HCT116 (cell line): ENCODE data around the gene SCN4B. TPM values are rescaled to one million over a fixed set of nuclear protein-coding genes. Genes with fewer than 3 reads are reported as not detected.

Experiments used
- ATAC-seq: fragments of 200-7000 bp; cut with Tn5 transposase; 2 replicates; pipeline ENCODE4 v1.9.1; 2020; ENCODE audit warnings: mild to moderate bottlenecking, moderate library complexity
- BruUV-seq: library from RNA; stranded (reverse); fragments of 400-500 nt; replicated peaks from 2 replicates; lab custom pipeline; 2021; lab: Mats Ljungman, UMichigan
- CTCF ChIA-PET: fragments of 300-600 bp; sonication (Branson Sonifier 250); formaldehyde crosslinking; loops from one replicate; lab custom pipeline; 2021; ENCODE audit warnings: antibody characterized with exemption; lab: Charles Lee
- POLR2A ChIA-PET: fragments of 300-600, 350-600 bp; sonication (Branson Sonifier 250); formaldehyde crosslinking; loops from one replicate; lab custom pipeline; 2021; ENCODE audit warnings: antibody characterized with exemption; lab: Charles Lee
- RAD21 ChIA-PET, 2 experiments: fragments of 300-600 bp; sonication (Branson Sonifier 250); formaldehyde crosslinking; loops; one replicate each; lab custom pipeline; 2023; ENCODE audit warnings: low total read pairs in 2 of 2; ENCODE audit not compliant: uncharacterized antibody in 2 of 2, unreplicated experiment in 2 of 2, low non-redundant PET in 1 of 2; lab: Charles Lee
- DNase-seq: peaks from one replicate; pipeline ENCODE4 v3.0.0-alpha.2; 2010; ENCODE audit warnings: low read depth, low spot score
- H2AFZ ChIP-seq: fragments of 200-600 bp; shearing (Covaris generic), sonication (generic); 2 replicates; pipeline ENCODE4 v1.6.1; 2017; ENCODE audit warnings: low read depth, mixed run types, mixed read lengths, antibody characterized with exemption, low read length; ENCODE audit not compliant: poor library complexity, severe bottlenecking
- H3K27ac ChIP-seq: 2 replicates; pipeline ENCODE4 v1.5.1; 2012; ENCODE audit warnings: low read depth, low read length
- H3K27me3 ChIP-seq: fragments of 200-600 bp; sonication (generic); 2 replicates; pipeline ENCODE4 v1.6.1; 2016; ENCODE audit warnings: mixed run types, low read length, mixed read lengths; ENCODE audit not compliant: insufficient read depth
- H3K36me3 ChIP-seq, 2 experiments: fragments of 200-500 bp in 1 of 2; fragments of 200-600 bp in 1 of 2; sonication (Bioruptor generic) in 1 of 2; sonication (generic) in 1 of 2; 2 replicates each; pipeline versions ENCODE4 v1.5.1 to v1.6.1; 2014 to 2016; ENCODE audit warnings: low read length in 2 of 2, inconsistent platforms in 1 of 2, mixed read lengths in 1 of 2, mixed run types in 1 of 2; ENCODE audit not compliant: insufficient read depth in 2 of 2, control insufficient read depth in 1 of 2
- H3K4me1 ChIP-seq, 2 experiments: fragments of 200-600 bp in 1 of 2; sonication (generic) in 1 of 2; 2 replicates each; pipeline versions ENCODE4 v1.5.1 to v1.6.1; 2012 to 2017; ENCODE audit warnings: low read length in 2 of 2, inconsistent platforms in 1 of 2, mild to moderate bottlenecking in 1 of 2, mixed read lengths in 1 of 2, mixed run types in 1 of 2, moderate library complexity in 1 of 2; ENCODE audit not compliant: insufficient read depth in 2 of 2, control insufficient read depth in 1 of 2
- H3K4me2 ChIP-seq: fragments of 200-600 bp; sonication (generic); 2 replicates; pipeline ENCODE4 v1.6.1; 2017; ENCODE audit warnings: mixed run types, low read length, mixed read lengths
- H3K4me3 ChIP-seq, 2 experiments: fragments of 200-600 bp in 1 of 2; sonication (generic) in 1 of 2; replicated peaks in 1 of 2; 2 replicates each; pipeline ENCODE4 v1.5.1; 2011 to 2016; ENCODE audit warnings: low read length in 2 of 2, control low read depth in 1 of 2, low read depth in 1 of 2, mild to moderate bottlenecking in 1 of 2, mixed read lengths in 1 of 2, mixed run types in 1 of 2
- H3K79me2 ChIP-seq: fragments of 200-600 bp; sonication (generic); 2 replicates; pipeline ENCODE4 v1.6.1; 2017; ENCODE audit warnings: mild to moderate bottlenecking, mixed run types, low read length, moderate library complexity, mixed read lengths; ENCODE audit not compliant: insufficient read depth
- H3K9ac ChIP-seq: fragments of 200-600 bp; sonication (generic); 2 replicates; pipeline ENCODE4 v1.6.1; 2016; ENCODE audit warnings: low read length, mixed read lengths
- H3K9me2 ChIP-seq: fragments of 200-600 bp; sonication (generic), shearing (Covaris generic); 2 replicates; pipeline ENCODE4 v1.6.1; 2017; ENCODE audit warnings: mixed run types, mild to moderate bottlenecking, moderate library complexity; ENCODE audit not compliant: insufficient read depth
- H3K9me3 ChIP-seq, 2 experiments: fragments of 200-500 bp in 1 of 2; fragments of 200-600 bp in 1 of 2; sonication (Bioruptor generic) in 1 of 2; sonication (generic) in 1 of 2; 2 replicates each; pipeline ENCODE4 v1.6.1; 2014 to 2017; ENCODE audit warnings: low read length in 2 of 2, mixed read lengths in 2 of 2, inconsistent platforms in 1 of 2, low read depth in 1 of 2, mild to moderate bottlenecking in 1 of 2, mixed run types in 1 of 2, moderate library complexity in 1 of 2; ENCODE audit not compliant: control insufficient read depth in 1 of 2, insufficient read depth in 1 of 2
- H4K20me1 ChIP-seq: fragments of 200-600 bp; sonication (generic), shearing (Covaris generic); 2 replicates; pipeline ENCODE4 v1.6.1; 2017; ENCODE audit warnings: mixed run types, mild to moderate bottlenecking, moderate library complexity; ENCODE audit not compliant: insufficient read depth
- ATF3 ChIP-seq: IDR thresholded peaks from 2 replicates; pipeline ENCODE4 v1.6.1; 2012
- CBX3 ChIP-seq: IDR thresholded peaks from 2 replicates; pipeline ENCODE4 v1.6.1; 2012; ENCODE audit warnings: low read depth
- EGR1 ChIP-seq: IDR thresholded peaks from 2 replicates; pipeline ENCODE4 v1.6.1; 2012; ENCODE audit warnings: low read depth
- ELF1 ChIP-seq: IDR thresholded peaks from 2 replicates; pipeline ENCODE4 v1.6.1; 2012; ENCODE audit warnings: low read depth, borderline replicate concordance
- EZH2 ChIP-seq: fragments of 200-600 bp; sonication (generic); IDR thresholded peaks from 2 replicates; pipeline ENCODE4 v1.6.1; 2017; ENCODE audit warnings: antibody characterized with exemption, mixed run types
- FOSL1 ChIP-seq: IDR thresholded peaks from 2 replicates; pipeline ENCODE4 v1.6.1; 2012; ENCODE audit warnings: low read depth
- POLR2A ChIP-seq: IDR thresholded peaks from 2 replicates; pipeline ENCODE4 v1.7.0; 2011; ENCODE audit warnings: borderline replicate concordance; ENCODE audit not compliant: insufficient read depth, insufficient read length; ENCODE audit errors: extremely low read depth
- POLR2AphosphoS5 ChIP-seq: IDR thresholded peaks from 2 replicates; pipeline ENCODE4 v1.6.1; 2011; ENCODE audit warnings: mild to moderate bottlenecking, low read depth, low read length, moderate library complexity
- REST ChIP-seq: IDR thresholded peaks from 2 replicates; pipeline ENCODE4 v1.6.1; 2012; ENCODE audit warnings: low read depth
- SP1 ChIP-seq: IDR thresholded peaks from 2 replicates; pipeline ENCODE4 v1.6.1; 2012; ENCODE audit warnings: low read depth
- SRF ChIP-seq: IDR thresholded peaks from 2 replicates; pipeline ENCODE4 v1.6.1; 2012; ENCODE audit warnings: low read depth
- TCF7L2 ChIP-seq: IDR thresholded peaks from 2 replicates; pipeline ENCODE4 v1.7.0; 2011; ENCODE audit warnings: borderline replicate concordance, inconsistent platforms; ENCODE audit not compliant: insufficient read depth, insufficient read length; ENCODE audit errors: extremely low read depth
- ZFX ChIP-seq: fragments of 450-650 bp; IDR thresholded peaks from 2 replicates; pipeline ENCODE4 v1.6.1; 2017
- intact Hi-C: fragments of 100-400 bp; cut with micrococcal nuclease; formaldehyde crosslinking; loops from 2 replicates; pipeline ENCODE4 v1.10.0; 2022
- total RNA-seq: library from RNA; stranded (reverse); gene quantifications from one replicate; pipeline ENCODE4 v1.2.1, GENCODE V29; 2021; ENCODE audit not compliant: unreplicated experiment

The SCN4B gene
- total RNA-seq, 1 experiment from 2014 or later = 0.32 TPM

- Histone ChIP-seq H3K9me2 (no peaks in the 10 kb centered on the region), H2AFZ (no peak overlapping the region), H3K4me2 (no peak overlapping the region), H3K4me3 (no peak overlapping the region), H3K27ac (no peak overlapping the region)
- ATAC-seq = no peak
- TF ChIP-seq ATF3 (no peak), SP1 (no peak), EGR1 (no peak), ZFX (no peak), EZH2 (no peak), POLR2AphosphoS5 (no peak), SRF (no peak), TCF7L2 (no peak), ELF1 (no peak)
- TF ChIP-seq, all 23 proteins: peak for 0
- intact Hi-C loops = loop anchor here (10.0 kb wide), 1 partner anchor 540 kb away; no protein-coding TSS in a partner anchor
- Histone ChIP-seq H3K9ac (no peak overlapping the region), H3K27me3 (no peaks in the 10 kb centered on the region), H4K20me1 (no peaks in the 10 kb centered on the region), H3K4me1 (peaks cover 10 to 24% of the 10 kb centered on the region in 2 experiments; a peak in 3 of 4 replicates), H3K79me2 (no peaks in the 10 kb centered on the region), H3K36me3 (no peaks in the 10 kb centered on the region), H3K9me3 (no peaks in the 10 kb centered on the region)
- ChIA-PET RAD21 (no interaction called here), POLR2A (no interaction called here), CTCF (interaction anchor here (1.8 kb wide), 1 partner anchor 17 kb away, joined by 8 read pairs; no protein-coding TSS in a partner anchor)
- no peak for DNase-seq
- BruUV-seq = no TSS peak
These were observed 2.0 kb upstream of the SCN4B start for GRCh38 chr11:118154641-118155040.

GRCh38 chr11:118153976-118154375 is 1.4 kb upstream of the SCN4B start:
- no peak overlapping the region for H3K4me3 ChIP-seq
- H3K9ac ChIP-seq = no peak overlapping the region
- H2AFZ ChIP-seq = no peak overlapping the region
- ChIA-PET RAD21 (no interaction called here), CTCF (interaction anchor here (1.8 kb wide), 1 partner anchor 18 kb away, joined by 8 read pairs; no protein-coding TSS in a partner anchor), POLR2A (no interaction called here)
- H3K4me1 ChIP-seq = peaks cover 10 to 24% of the 10 kb centered on the region in 2 experiments; a peak in 3 of 4 replicates
- H3K27ac ChIP-seq = no peak overlapping the region
- H4K20me1 ChIP-seq = no peaks in the 10 kb centered on the region
- no peaks in the 10 kb centered on the region for H3K79me2 ChIP-seq
- no peaks in the 10 kb centered on the region for H3K9me3 ChIP-seq
- H3K36me3 ChIP-seq = no peaks in the 10 kb centered on the region
- BruUV-seq = no TSS peak
- TF ChIP-seq EGR1 (no peak), FOSL1 (no peak), REST (no peak), POLR2A (no peak), SP1 (no peak), TCF7L2 (no peak), SRF (no peak), CBX3 (no peak), EZH2 (no peak)
- intact Hi-C loops = loop anchor here (10.0 kb wide), 1 partner anchor 541 kb away; no protein-coding TSS in a partner anchor
- no peaks in the 10 kb centered on the region for H3K27me3 ChIP-seq
- no peaks in the 10 kb centered on the region for H3K9me2 ChIP-seq
- no peak for DNase-seq
- no peak overlapping the region for H3K4me2 ChIP-seq
- ATAC-seq = no peak
